Purkinje cell (primary cell): ENCODE measurements around the gene OTOR. TPM values are rescaled to one million over a fixed set of nuclear protein-coding genes. Genes with fewer than 3 reads are reported as not detected.

Experiments used
- polyA plus RNA-seq: library from polyadenylated mRNA; unstranded; fragments of >200 nt; fragmentation: Nextera tagmentation; gene quantifications from 2 replicates; pipeline ENCODE4 v1.2.1, GENCODE V29; 2014

The OTOR gene, protein sequence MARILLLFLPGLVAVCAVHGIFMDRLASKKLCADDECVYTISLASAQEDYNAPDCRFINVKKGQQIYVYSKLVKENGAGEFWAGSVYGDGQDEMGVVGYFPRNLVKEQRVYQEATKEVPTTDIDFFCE
- 35.0 and 52.0 TPM in 2 replicates for polyA plus RNA-seq

DNA sequence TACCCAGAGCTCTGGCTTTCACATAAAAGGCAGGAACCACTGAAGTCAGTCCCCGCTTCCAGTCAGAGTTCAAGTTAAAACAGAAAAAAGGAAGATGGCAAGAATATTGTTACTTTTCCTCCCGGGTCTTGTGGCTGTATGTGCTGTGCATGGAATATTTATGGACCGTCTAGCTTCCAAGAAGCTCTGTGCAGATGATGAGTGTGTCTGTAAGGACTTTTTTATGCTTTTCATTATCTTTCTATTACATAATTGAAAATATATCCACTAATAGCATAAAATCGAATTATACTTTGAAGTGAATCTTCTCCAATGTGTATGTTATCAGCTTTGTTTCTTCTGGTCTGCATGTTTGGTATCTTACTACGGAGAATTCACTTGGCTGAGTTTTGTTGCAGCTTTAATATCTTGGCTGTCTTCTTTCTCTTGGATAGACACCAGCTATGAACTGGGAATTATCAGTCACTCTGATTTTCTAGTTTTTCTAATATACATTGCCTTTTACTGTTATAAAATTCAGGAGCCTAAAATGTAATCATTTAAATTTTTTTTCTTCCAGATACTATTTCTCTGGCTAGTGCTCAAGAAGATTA lies at the start of gene OTOR:
Gene OTOR (plus strand): TSS at position 51 of the 593 bp plus-strand sequence. CDS start 44 bp downstream, at position 95.

DNA sequence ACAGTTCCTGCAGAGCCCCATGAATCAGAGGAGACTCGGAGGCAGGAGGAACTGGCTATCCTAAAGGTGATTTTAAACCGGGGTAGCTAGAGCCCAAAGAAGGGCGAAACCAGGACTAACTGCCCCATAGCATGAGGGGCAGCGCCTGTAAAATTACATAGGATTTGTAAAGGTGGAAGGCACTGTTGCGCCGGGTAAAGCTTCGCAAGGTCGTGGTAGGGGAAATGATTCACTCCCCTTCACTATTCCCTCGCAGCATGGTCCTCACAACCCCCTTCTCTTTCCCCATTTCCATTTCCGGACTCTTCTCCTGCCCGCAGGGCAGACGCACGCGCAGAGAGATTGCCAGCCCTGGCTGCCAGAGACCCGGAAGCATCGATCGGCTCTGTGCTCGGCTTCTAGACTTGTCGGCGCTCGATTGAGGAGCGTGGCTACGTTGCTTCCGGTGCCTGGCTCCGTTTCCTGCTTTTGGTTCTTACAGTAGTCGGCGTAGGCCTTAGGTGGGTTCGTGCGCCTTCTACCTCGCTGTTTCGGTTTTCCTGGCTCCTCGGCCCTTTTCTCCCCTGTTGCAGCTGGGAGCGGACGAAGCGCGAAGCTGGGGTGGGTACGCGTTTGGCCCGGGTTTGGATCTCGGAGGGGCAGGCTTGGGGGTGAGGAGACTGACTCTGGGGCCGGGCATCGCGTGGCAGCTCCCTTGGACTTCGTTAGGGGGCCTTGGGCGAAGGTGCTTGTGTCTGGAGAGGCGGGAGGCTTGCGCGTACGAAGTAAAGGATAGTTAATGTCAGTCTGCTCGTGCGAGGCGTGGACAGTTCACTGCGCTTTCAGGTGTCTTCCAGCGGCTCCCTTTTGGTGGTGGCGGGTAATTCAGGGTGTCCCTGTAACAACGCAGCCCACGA lies 18.3 kb upstream of the OTOR start, which contains the start of gene SNRPB2:
Gene SNRPB2 (plus strand): TSS at position 462 of the 896 bp plus-strand sequence. CDS start 1,677 bp downstream, outside the sequence.

Other genes with a start within 250 kb of the OTOR start
- 5.2 and 7.5 TPM in 2 replicates for gene KIF16B, start 174.9 kb upstream of the OTOR start, polyA plus RNA-seq
- gene SNRPB2, start 18.3 kb upstream of the OTOR start, polyA plus RNA-seq = 178 and 214 TPM in 2 replicates